H1 (cell line): ENCODE data around the gene MECR. TPM values are rescaled to one million over a fixed set of nuclear protein-coding genes. Genes with fewer than 3 reads are reported as not detected.

Experiments
- ASH2L ChIP-seq: fragments of 200-600, 300-600 bp; sonication (generic); IDR thresholded peaks from one replicate; pipeline ENCODE4 v1.7.1; 2017; ENCODE audit warnings: low read length
- BCL11A ChIP-seq, 2 experiments: IDR thresholded peaks; one replicate each; pipeline ENCODE4 v1.6.1; 2011; ENCODE audit warnings: low read depth in 2 of 2, low read length in 2 of 2, mild to moderate bottlenecking in 2 of 2
- BRCA1 ChIP-seq: IDR thresholded peaks from 2 replicates; pipeline ENCODE4 v1.6.1; 2012; ENCODE audit warnings: low read depth, low read length, improper control_type of control experiment
- CEBPB ChIP-seq: IDR thresholded peaks from 2 replicates; pipeline ENCODE4 v1.6.1; 2012; ENCODE audit warnings: low read depth, low read length
- CTBP2 ChIP-seq: IDR thresholded peaks from 2 replicates; pipeline ENCODE4 v1.7.0; 2011; ENCODE audit warnings: borderline replicate concordance, mild to moderate bottlenecking, moderate library complexity, mixed read lengths, low read length; ENCODE audit not compliant: insufficient read depth, insufficient read length
- E2F6 ChIP-seq: IDR thresholded peaks from 2 replicates; pipeline ENCODE4 v1.6.1; 2012; ENCODE audit warnings: inconsistent platforms
- EP300 ChIP-seq, 2 experiments: IDR thresholded peaks; 1 replicate in 1 of 2; 2 replicates in 1 of 2; pipeline ENCODE4 v1.6.1; 2011 to 2012; ENCODE audit warnings: low read depth in 2 of 2, low read length in 2 of 2, mild to moderate bottlenecking in 2 of 2, borderline replicate concordance in 1 of 2, inconsistent platforms in 1 of 2, moderate library complexity in 1 of 2
- FOSL1 ChIP-seq: IDR thresholded peaks from 2 replicates; pipeline ENCODE4 v1.6.1; 2011; ENCODE audit warnings: mild to moderate bottlenecking, low read depth, low read length, moderate library complexity; ENCODE audit not compliant: insufficient read depth
- HDAC2 ChIP-seq, 2 experiments: fragments of 300-600 bp in 1 of 2; sonication (generic) in 1 of 2; IDR thresholded peaks; 2 replicates each; pipeline ENCODE4 v1.6.1; 2011 to 2012; ENCODE audit warnings: low read depth in 2 of 2, low read length in 2 of 2, mild to moderate bottlenecking in 2 of 2, moderate library complexity in 2 of 2, borderline replicate concordance in 1 of 2, inconsistent platforms in 1 of 2
- JUN ChIP-seq: IDR thresholded peaks from 2 replicates; pipeline ENCODE4 v1.6.1; 2011; ENCODE audit warnings: low read depth, mild to moderate bottlenecking, improper control_type of control experiment, low read length
- KDM1A ChIP-seq: fragments of 200-600, 300-600 bp; sonication (generic); IDR thresholded peaks from 2 replicates; pipeline ENCODE4 v1.7.1; 2016; ENCODE audit warnings: mild to moderate bottlenecking, low read length, borderline replicate concordance
- KDM5A ChIP-seq: fragments of 200-600 bp; IDR thresholded peaks from 2 replicates; pipeline ENCODE4 v1.7.1; 2012; ENCODE audit warnings: mild to moderate bottlenecking, low read length, inconsistent platforms, mixed read lengths
- NANOG ChIP-seq: IDR thresholded peaks from 2 replicates; pipeline ENCODE4 v1.6.1; 2011; ENCODE audit warnings: low read length, low read depth, mild to moderate bottlenecking, inconsistent platforms; ENCODE audit not compliant: insufficient read depth, poor library complexity, severe bottlenecking
- NRF1 ChIP-seq: IDR thresholded peaks from 2 replicates; pipeline ENCODE4 v1.6.1; 2011; ENCODE audit warnings: mild to moderate bottlenecking, low read depth, low read length, improper control_type of control experiment
- RAD21 ChIP-seq, 2 experiments: IDR thresholded peaks in 1 of 2; conservative IDR thresholded peaks in 1 of 2; 2 replicates each; pipeline ENCODE4 v1.6.1; 2011; ENCODE audit warnings: low read depth in 2 of 2, low read length in 2 of 2, improper control_type of control experiment in 1 of 2, inconsistent platforms in 1 of 2, mild to moderate bottlenecking in 1 of 2, moderate library complexity in 1 of 2
- RBBP5 ChIP-seq: IDR thresholded peaks from 2 replicates; pipeline ENCODE4 v1.7.1; 2012; ENCODE audit warnings: low read depth, mild to moderate bottlenecking, inconsistent platforms, low read length, moderate library complexity, borderline replicate concordance
- RNF2 ChIP-seq: fragments of 200-900, 300-1000 bp; sonication (generic); IDR thresholded peaks from 2 replicates; pipeline ENCODE4 v1.7.1; 2016; ENCODE audit warnings: borderline replicate concordance, low read depth, mild to moderate bottlenecking, antibody characterized with exemption, low read length; ENCODE audit not compliant: poor library complexity, severe bottlenecking; ENCODE audit errors: missing control alignments
- SP1 ChIP-seq: IDR thresholded peaks from 2 replicates; pipeline ENCODE4 v1.6.1; 2011; ENCODE audit warnings: low read depth, low read length
- SRF ChIP-seq: IDR thresholded peaks from 2 replicates; pipeline ENCODE4 v1.6.1; 2011; ENCODE audit warnings: mild to moderate bottlenecking, low read depth, low read length, moderate library complexity
- SUZ12 ChIP-seq: fragments of 200-600 bp; sonication (generic); IDR thresholded peaks from 2 replicates; pipeline ENCODE4 v1.6.1; 2012; ENCODE audit warnings: mild to moderate bottlenecking, inconsistent platforms, low read length, moderate library complexity, mixed read lengths
- TBP ChIP-seq: IDR thresholded peaks from 2 replicates; pipeline ENCODE4 v1.6.1; 2011; ENCODE audit warnings: low read depth, low read length, improper control_type of control experiment
- YY1 ChIP-seq: IDR thresholded peaks from 2 replicates; pipeline ENCODE4 v1.6.1; 2011; ENCODE audit warnings: low read depth, mild to moderate bottlenecking, low read length
- ZNF274 ChIP-seq: IDR thresholded peaks from 2 replicates; pipeline ENCODE4 v1.7.0; 2012; ENCODE audit warnings: low read length, borderline replicate concordance; ENCODE audit errors: extremely low read depth
- polyA plus RNA-seq, 7 experiments: library from polyadenylated mRNA; depleted of rRNA in 3 of 7; stranded (reverse) in 5 of 7; unstranded in 2 of 7; fragments of >200 nt in 5 of 7; fragments of 200-250 nt in 2 of 7; gene quantifications; 1 replicate in 5 of 7; 2 replicates in 1 of 7; 4 replicates in 1 of 7; pipeline versions ENCODE4 v1.2.1 to v1.2.3, GENCODE V29; 2011 to 2013; ENCODE audit warnings: missing spikeins in 2 of 7, mixed read lengths in 2 of 7
- total RNA-seq: library from RNA; stranded (reverse); fragmentation: NEBNext Ultra II Directional; extraction: Animal tissue kit (Norgen Biotek cat#: 25700); gene quantifications from 2 replicates; pipeline ENCODE4 v1.2.1, GENCODE V29; 2021
- TF ChIP-seq, protein P1 (sequence below): IDR thresholded peaks from 2 replicates; pipeline ENCODE4 v1.6.1; 2011; ENCODE audit warnings: low read depth, mild to moderate bottlenecking, low read length; ENCODE audit not compliant: insufficient read depth

The MECR gene
- total and polyA plus RNA-seq, 2 of the 8 experiments (the other 6 are each of a cell fraction or from before 2014, with no cell fraction given): 24.2 to 24.4 TPM

GRCh38 chr1:29164588-29164987, 66.1 kb downstream of the MECR start (continued):
- no peak for TF ChIP-seq KDM1A
- TF ChIP-seq CEBPB: no peak
- peak in 1 of 2 experiments; percentile 16; a peak in 1 of 3 replicates for TF ChIP-seq EP300 (IDR thresholded peaks at IDR 0.05; ENCODE audit: borderline replicate concordance in 1 of 2, low read depth in 2 of 2, low read length in 2 of 2)
- TF ChIP-seq E2F6: no peak
- no peak for TF ChIP-seq RAD21 (IDR thresholded peaks at IDR 0.05 in 1 of 2, conservative IDR thresholded peaks at IDR 0.05 in 1 of 2; ENCODE audit: low read depth in 2 of 2, low read length in 2 of 2)
- TF ChIP-seq HDAC2 (IDR thresholded peaks at IDR 0.05; ENCODE audit: borderline replicate concordance in 1 of 2, low read depth in 2 of 2, low read length in 2 of 2): no peak
- no peak for TF ChIP-seq KDM5A
- TF ChIP-seq SRF: no peak
- TF ChIP-seq JUN: peak; percentile 68; the same call in 1 of the 2 replicates
- TF ChIP-seq NANOG: peak; percentile 67
- no peak for TF ChIP-seq SUZ12
- no peak for TF ChIP-seq YY1
- no peak for TF ChIP-seq ASH2L
- TF ChIP-seq BCL11A (IDR thresholded peaks at IDR 0.05; ENCODE audit: low read depth in 2 of 2, low read length in 2 of 2): peak in 1 of 2 experiments; percentile 33
- TF ChIP-seq, protein P1, sequence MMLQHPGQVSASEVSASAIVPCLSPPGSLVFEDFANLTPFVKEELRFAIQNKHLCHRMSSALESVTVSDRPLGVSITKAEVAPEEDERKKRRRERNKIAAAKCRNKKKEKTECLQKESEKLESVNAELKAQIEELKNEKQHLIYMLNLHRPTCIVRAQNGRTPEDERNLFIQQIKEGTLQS: no peak
- no peak for TF ChIP-seq ZNF274
- TF ChIP-seq CTBP2: no peak
- no peak for TF ChIP-seq RNF2
- TF ChIP-seq TBP: no peak
- TF ChIP-seq NRF1: no peak
- no peak for TF ChIP-seq BRCA1
- TF ChIP-seq FOSL1: no peak
- TF ChIP-seq SP1: no peak
- TF ChIP-seq RBBP5: no peak
